Calu3 (cell line): ENCODE data around the gene PREB. TPM values are rescaled to one million over a fixed set of nuclear protein-coding genes. Genes with fewer than 3 reads are reported as not detected.
"Not testable (repeated sequence)": the region's sequence is repeated elsewhere in the genome, so short reads cannot be mapped to it uniquely, and the experiment has no call there.

Experiments
- BruUV-seq: library from RNA; stranded (reverse); fragments of 400-500 nt; replicated peaks from 2 replicates; lab custom pipeline; 2021; lab: Mats Ljungman, UMichigan
- CTCF ChIA-PET: fragments of 300-600 bp; sonication (Branson Sonifier 250); formaldehyde crosslinking; loops from one replicate; lab custom pipeline; 2022; ENCODE audit warnings: antibody characterized with exemption; lab: Charles Lee
- DNase-seq: peaks from one replicate; pipeline ENCODE4 v3.0.0; 2022
- H3K27ac Mint-ChIP-seq: one replicate; pipeline ENCODE4 v1.8.0; 2022; ENCODE audit warnings: mixed read lengths; ENCODE audit not compliant: unreplicated experiment
- H3K27me3 Mint-ChIP-seq: one replicate; pipeline ENCODE4 v1.8.0; 2022; ENCODE audit warnings: mixed read lengths; ENCODE audit not compliant: unreplicated experiment
- H3K36me3 Mint-ChIP-seq: one replicate; pipeline ENCODE4 v1.8.0; 2022; ENCODE audit warnings: mild to moderate bottlenecking, moderate library complexity, mixed read lengths; ENCODE audit not compliant: insufficient read depth, unreplicated experiment
- H3K4me1 Mint-ChIP-seq: one replicate; pipeline ENCODE4 v1.8.0; 2022; ENCODE audit warnings: mild to moderate bottlenecking, low read depth, mixed read lengths; ENCODE audit not compliant: unreplicated experiment
- H3K4me3 Mint-ChIP-seq: one replicate; pipeline ENCODE4 v1.8.0; 2022; ENCODE audit warnings: mild to moderate bottlenecking, low read depth, moderate library complexity, mixed read lengths; ENCODE audit not compliant: unreplicated experiment
- H3K9me3 Mint-ChIP-seq: one replicate; pipeline ENCODE4 v1.8.0; 2022; ENCODE audit warnings: low read depth, mixed read lengths; ENCODE audit not compliant: unreplicated experiment
- intact Hi-C: fragments of 100-400 bp; cut with micrococcal nuclease; formaldehyde crosslinking; loops from one replicate; pipeline ENCODE4 v1.10.0; 2022; ENCODE audit not compliant: unreplicated experiment
- total RNA-seq: library from RNA; stranded (reverse); gene quantifications from 2 replicates; pipeline ENCODE4 v1.2.3, GENCODE V29; 2022
- TF ChIP-seq, protein P1 (sequence below): fragments of 200-600 bp; IDR thresholded peaks from one replicate; pipeline ENCODE4 v1.8.0; 2022; ENCODE audit warnings: antibody characterized with exemption; ENCODE audit not compliant: unreplicated experiment

The PREB gene
- total RNA-seq, 1 experiment from 2014 or later, result 54.0 TPM

DNA sequence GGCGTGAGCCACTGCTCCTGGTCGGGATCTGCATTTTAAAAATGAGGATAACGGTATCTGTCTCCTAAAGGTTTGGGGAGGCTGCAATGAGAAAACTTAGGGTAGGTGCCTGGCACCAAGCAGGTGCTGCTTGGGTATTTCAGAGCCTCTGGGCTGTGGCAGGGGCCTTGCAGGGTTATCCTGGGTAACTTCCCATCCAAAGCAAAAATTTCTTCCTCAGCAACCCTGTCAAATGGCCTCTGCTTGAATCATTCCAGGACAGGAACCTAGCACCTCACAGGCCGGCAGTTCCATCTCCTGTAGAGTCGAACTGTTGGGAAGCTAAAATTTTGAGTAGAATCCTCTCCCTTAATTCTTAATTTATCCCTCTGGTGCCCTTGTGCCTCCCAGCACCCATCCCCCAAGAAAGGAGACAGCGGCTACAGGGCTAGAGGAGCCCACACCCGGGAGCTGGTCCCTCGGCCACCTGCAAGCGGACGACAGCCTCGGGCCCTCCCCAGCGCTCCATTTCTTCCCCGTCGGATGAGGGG lies 16.4 kb downstream of the PREB start:
- Mint-ChIP-seq H3K27me3 (peaks cover 45% of the 10 kb centered on the region), H3K9me3 (no peaks in the 10 kb centered on the region), H3K4me1 (no peaks in the 10 kb centered on the region), H3K4me3 (peak overlapping the region; percentile 73), H3K27ac (no peak overlapping the region), H3K36me3 (peaks cover 12% of the 10 kb centered on the region)
- no TSS peak for BruUV-seq
- intact Hi-C loops, result no loop called here
- TF ChIP-seq, protein P1, sequence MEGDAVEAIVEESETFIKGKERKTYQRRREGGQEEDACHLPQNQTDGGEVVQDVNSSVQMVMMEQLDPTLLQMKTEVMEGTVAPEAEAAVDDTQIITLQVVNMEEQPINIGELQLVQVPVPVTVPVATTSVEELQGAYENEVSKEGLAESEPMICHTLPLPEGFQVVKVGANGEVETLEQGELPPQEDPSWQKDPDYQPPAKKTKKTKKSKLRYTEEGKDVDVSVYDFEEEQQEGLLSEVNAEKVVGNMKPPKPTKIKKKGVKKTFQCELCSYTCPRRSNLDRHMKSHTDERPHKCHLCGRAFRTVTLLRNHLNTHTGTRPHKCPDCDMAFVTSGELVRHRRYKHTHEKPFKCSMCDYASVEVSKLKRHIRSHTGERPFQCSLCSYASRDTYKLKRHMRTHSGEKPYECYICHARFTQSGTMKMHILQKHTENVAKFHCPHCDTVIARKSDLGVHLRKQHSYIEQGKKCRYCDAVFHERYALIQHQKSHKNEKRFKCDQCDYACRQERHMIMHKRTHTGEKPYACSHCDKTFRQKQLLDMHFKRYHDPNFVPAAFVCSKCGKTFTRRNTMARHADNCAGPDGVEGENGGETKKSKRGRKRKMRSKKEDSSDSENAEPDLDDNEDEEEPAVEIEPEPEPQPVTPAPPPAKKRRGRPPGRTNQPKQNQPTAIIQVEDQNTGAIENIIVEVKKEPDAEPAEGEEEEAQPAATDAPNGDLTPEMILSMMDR, result no peak
- CTCF ChIA-PET, result no interaction called here
- no peak for DNase-seq

DNA sequence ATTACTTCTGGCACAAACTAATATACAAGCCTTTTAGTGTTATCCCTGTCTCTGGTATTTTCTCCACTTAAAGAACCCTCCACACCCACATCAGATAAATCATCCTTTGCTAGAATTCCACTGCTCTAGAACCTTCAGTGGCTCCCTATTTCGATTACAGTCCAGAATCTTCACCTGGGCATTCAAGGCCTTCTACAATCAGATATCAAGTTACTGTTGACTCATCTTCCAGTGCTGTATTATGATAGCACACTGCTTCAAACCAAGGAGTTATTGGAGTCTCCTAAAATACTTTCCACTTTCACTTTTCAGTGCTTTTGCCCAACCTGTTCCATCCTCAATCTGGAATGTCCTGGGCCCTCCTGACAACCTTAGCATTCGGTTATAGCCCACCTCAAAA lies 18.9 kb downstream of the PREB start:
- TF ChIP-seq, protein P1, result no peak
- Mint-ChIP-seq H3K4me3 (no peak overlapping the region), H3K36me3 (peaks cover 9% of the 10 kb centered on the region), H3K9me3 (no peaks in the 10 kb centered on the region), H3K4me1 (no peaks in the 10 kb centered on the region), H3K27me3 (peaks cover 19% of the 10 kb centered on the region), H3K27ac (no peak overlapping the region)
- no TSS peak for BruUV-seq
- intact Hi-C loops, result no loop called here
- CTCF ChIA-PET, result no interaction called here
- no peak for DNase-seq

DNA sequence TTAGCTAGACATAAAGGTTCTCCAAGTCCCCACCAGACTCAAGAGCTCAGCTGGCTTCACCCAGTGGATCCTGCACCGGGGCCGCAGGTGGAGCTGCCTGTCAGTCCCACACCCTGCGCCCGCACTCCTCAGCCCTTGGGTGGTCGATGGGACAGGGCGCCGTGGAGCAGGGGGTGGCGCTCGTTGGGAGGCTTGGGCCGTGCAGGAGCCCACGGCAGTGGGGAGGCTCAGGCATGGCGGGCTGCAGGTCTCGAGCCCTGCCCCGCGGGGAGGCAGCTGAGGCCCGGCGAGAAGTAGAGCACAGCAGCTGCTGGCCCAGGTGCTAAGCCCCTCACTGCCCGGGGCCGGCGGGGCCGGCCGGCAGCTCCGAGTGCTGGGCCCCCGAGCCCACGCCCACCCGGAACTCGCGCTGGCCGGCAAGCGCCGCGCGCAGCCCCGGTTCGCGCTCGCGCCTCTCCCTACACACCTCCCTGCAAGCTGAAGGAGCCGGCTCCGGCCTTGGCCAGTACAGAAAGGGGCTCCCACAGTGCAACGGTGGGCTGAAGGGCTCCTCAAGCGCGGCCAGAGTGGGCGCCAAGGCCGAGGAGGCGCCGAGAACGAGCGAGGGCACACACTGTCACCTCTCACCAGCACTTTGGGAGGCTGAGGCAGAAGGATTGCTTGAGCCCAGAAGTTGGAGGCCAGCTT lies 22.9 kb downstream of the PREB start:
- H3K4me3 Mint-ChIP-seq, intact Hi-C loops, DNase-seq, H3K36me3 Mint-ChIP-seq, H3K9me3 Mint-ChIP-seq, CTCF ChIA-PET, H3K27me3 Mint-ChIP-seq, H3K27ac Mint-ChIP-seq, BruUV-seq, H3K4me1 Mint-ChIP-seq: not testable (repeated sequence)

DNA sequence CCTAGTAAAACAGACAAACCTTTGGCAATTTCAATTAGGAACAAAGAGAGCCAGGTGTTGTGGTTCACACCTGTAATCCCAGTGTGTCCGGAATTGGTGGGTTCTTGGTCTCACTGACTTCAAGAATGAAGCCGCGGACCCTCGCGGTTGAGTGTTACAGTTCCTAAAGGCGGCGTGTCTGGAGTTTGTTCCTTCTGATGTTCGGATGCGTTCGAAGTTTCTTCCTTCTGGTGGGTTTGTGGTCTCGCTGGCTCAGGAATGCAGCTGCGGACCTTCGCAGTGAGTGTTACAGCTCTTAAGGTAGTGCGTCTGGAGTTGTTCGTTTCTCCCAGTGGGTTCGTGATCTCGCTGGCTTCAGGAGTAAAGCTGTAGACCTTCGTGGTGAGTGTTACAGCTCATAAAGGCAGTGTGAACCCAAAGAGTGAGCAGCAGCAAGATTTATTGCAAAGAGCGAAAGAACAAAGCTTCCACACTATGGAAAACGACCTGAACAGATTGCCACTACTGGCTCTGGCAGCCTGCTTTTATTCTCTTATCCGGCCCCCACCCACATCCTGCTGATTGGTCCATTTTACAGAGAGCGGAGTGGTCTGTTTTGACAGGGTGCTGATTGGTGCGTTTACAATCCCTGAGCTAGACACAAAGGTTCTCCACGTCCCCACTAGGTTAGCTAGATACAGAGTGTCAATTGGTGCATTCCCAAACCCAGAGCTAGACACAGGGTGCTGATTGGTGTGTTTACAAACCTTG lies 23.7 kb downstream of the PREB start:
- CTCF ChIA-PET, H3K27ac Mint-ChIP-seq, H3K4me3 Mint-ChIP-seq, BruUV-seq, H3K4me1 Mint-ChIP-seq, H3K9me3 Mint-ChIP-seq, H3K27me3 Mint-ChIP-seq, H3K36me3 Mint-ChIP-seq, DNase-seq, intact Hi-C loops: not testable (repeated sequence)

DNA sequence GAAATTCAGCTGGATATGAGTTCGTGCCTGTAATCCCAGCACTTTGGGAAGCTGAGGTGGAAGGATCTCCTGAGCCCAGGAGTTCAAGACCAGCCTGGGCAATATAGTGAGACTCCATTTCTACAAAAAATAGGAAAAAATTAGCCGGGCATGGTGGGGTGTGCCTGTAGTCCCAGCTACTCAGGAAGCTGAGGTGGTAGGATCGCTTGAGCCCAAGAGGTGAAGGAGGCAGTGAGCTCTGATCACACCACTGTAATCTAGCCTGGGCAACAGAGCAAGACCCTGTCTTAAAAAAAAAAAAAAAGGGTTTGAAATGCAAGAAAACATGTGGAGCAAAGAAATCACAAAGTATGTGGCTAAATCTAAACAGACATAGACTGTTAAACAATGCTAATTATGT lies 25.4 kb downstream of the PREB start:
- BruUV-seq, result no TSS peak
- no peaks in the 10 kb centered on the region for H3K9me3 Mint-ChIP-seq
- no peaks in the 10 kb centered on the region for H3K4me1 Mint-ChIP-seq
- no peaks in the 10 kb centered on the region for H3K27me3 Mint-ChIP-seq
- H3K4me3 Mint-ChIP-seq, result no peak overlapping the region
- intact Hi-C loops, result no loop called here
- H3K27ac Mint-ChIP-seq, result no peak overlapping the region
- no peaks in the 10 kb centered on the region for H3K36me3 Mint-ChIP-seq
- TF ChIP-seq, protein P1, result no peak
- CTCF ChIA-PET, result interaction anchor here (0.6 to 0.8 kb wide), 2 partner anchors 157 to 171 kb away, joined by 3 read pairs; no protein-coding TSS in a partner anchor
- no peak for DNase-seq
